Upper lobe of left lung (tissue), 6 donors: Measurements from ENCODE around the gene ACTL10. TPM values are rescaled to one million over a fixed set of nuclear protein-coding genes. Genes with fewer than 3 reads are reported as not detected.
"Not testable (repeated sequence)": the region's sequence is repeated elsewhere in the genome, so short reads cannot be mapped to it uniquely, and the experiment has no call there.

ENCODE experiments used
- ATAC-seq, 2 donors: fragments of 200-7000 bp; cut with Tn5 transposase; one replicate each; pipeline ENCODE4 v1.9.1; 2022; ENCODE audit warnings: mild to moderate bottlenecking in 2 of 2, moderate library complexity in 2 of 2; ENCODE audit not compliant: low FRiP score in 2 of 2
- DNase-seq, 2 donors: peaks; one replicate each; pipeline ENCODE4 v3.0.0-alpha.2; 2019 to 2020
- H3K27ac ChIP-seq, 4 donors: fragments of 200-600 bp; sonication (generic); one replicate each; pipeline ENCODE4 v1.5.1; 2016 to 2019
- H3K27me3 ChIP-seq, 4 donors: fragments of 200-600 bp; sonication (generic); one replicate each; pipeline ENCODE4 v1.5.1; 2017 to 2019
- H3K36me3 ChIP-seq, 4 donors: fragments of 200-600 bp; sonication (generic); one replicate each; pipeline ENCODE4 v1.5.1; 2016 to 2019
- H3K4me1 ChIP-seq, 4 donors: fragments of 200-600 bp; sonication (generic); one replicate each; pipeline ENCODE4 v1.5.1; 2018 to 2019
- H3K4me3 ChIP-seq, 4 donors: fragments of 200-600 bp; sonication (generic); one replicate each; pipeline ENCODE4 v1.5.1; 2017 to 2019; ENCODE audit warnings: mild to moderate bottlenecking in 2 of 4, moderate library complexity in 1 of 4
- H3K9me3 ChIP-seq, 4 donors: fragments of 200-600 bp; sonication (generic); one replicate each; pipeline ENCODE4 v1.5.1; 2018 to 2019
- EP300 ChIP-seq, 4 donors: sonication (generic); formaldehyde crosslinking; IDR thresholded peaks; one replicate each; pipeline ENCODE4 v1.5.1; 2017; ENCODE audit warnings: antibody characterized with exemption in 4 of 4, control low read depth in 2 of 4
- POLR2A ChIP-seq, 4 donors: fragments of 450-650 bp; IDR thresholded peaks; one replicate each; pipeline ENCODE4 v1.5.1; 2016 to 2017; ENCODE audit warnings: antibody characterized with exemption in 4 of 4, mild to moderate bottlenecking in 2 of 4
- POLR2AphosphoS5 ChIP-seq, 2 donors: sonication (generic); formaldehyde crosslinking; IDR thresholded peaks; one replicate each; pipeline ENCODE4 v1.5.1; 2017; ENCODE audit warnings: antibody characterized with exemption in 2 of 2
- WGBS, 2 donors: methylation state at CpG; one replicate each; pipeline ENCODE4 v1.1.5; 2017 to 2018; 5-methylcytosine and 5-hydroxymethylcytosine counted together
- total RNA-seq, 6 donors: library from RNA; depleted of rRNA in 4 of 6; stranded (reverse); fragments of >200 nt in 4 of 6; gene quantifications; one replicate each; pipeline versions ENCODE4 v1.1.0 to v1.2.1, GENCODE V29; 2016 to 2021
- TF ChIP-seq, protein P1 (sequence below), 6 experiments: fragments of 450-650 bp in 4 of 6; fragments of 200-600 bp in 2 of 6; sonication (generic) in 2 of 6; IDR thresholded peaks; one replicate each; pipeline ENCODE4 v1.5.1; 2016 to 2019; ENCODE audit warnings: antibody characterized with exemption in 6 of 6
- donor health status: DM: no; HTN: no; CAD: no; lungs with moderate emphysema.
- donor health status: DM: no; HTN: yes; CAD: no; lungs with severe emphysema.

Gene ACTL10
- total RNA-seq, 6 donors from 2014 or later = 1.7 to 3.8 (median 2.1) TPM; not detected in 1

DNA sequence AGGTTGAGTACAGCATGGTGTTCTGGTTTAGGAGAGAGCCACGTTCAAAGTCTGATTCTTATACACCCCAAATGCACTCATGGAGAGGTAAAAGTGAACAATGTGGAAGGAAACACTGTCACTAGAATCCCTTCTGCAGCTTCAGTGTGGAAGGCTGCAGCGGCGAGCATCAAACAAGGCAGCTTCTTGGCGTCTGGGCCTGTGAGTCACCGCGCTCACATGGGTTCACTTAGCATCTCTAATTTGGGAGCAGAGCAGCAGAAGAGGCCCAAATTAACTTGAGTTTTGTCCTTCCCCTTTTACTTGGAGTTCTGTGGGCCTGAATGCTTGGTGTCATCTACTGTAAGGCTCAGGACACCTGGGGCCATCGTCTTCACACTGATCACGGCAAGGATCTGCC lies 30.4 kb downstream of the ACTL10 start:
- 93 to 94% methylated on average over 8 of the region's 8 CpGs for WGBS, 2 donors
- H3K4me1 ChIP-seq = peaks cover 3 to 15% (median 12%) of the 10 kb centered on the region in 4 donors
- ATAC-seq = peak in 1 of 2 donors; percentile 86

DNA sequence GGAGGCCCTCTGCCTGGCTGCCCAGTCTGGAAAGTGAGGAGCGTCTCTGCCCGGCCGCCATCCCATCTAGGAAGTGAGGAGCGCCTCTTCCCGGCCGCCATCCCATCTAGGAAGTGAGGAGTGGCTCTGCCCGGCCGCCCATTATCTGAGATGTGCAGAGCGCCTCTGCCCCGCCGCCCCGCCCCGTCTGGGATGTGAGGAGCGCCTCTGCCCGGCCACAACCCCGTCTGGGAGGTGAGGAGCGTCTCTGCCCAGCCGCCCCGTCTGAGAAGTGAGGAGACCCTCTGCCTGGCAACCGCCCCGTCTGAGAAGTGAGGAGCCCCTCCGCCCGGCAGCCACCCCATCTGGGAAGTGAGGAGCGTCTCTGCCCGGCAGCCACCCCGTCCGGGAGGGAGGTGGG lies 32.2 kb downstream of the ACTL10 start:
- not testable (repeated sequence) for H3K27ac ChIP-seq, ATAC-seq, H3K36me3 ChIP-seq, H3K4me3 ChIP-seq, H3K27me3 ChIP-seq, H3K9me3 ChIP-seq
- H3K4me1 ChIP-seq = peaks cover 5 to 21% (median 10%) of the 10 kb centered on the region in 4 donors
- 95% methylated on average over 15 of the region's 27 CpGs; no CpG with 5 or more reads in 1 of the 2 donors for WGBS, 2 donors
- DNase-seq = peak in 1 of 2 donors; percentile 69

More for the DNA sequence above, 30.4 kb downstream of the ACTL10 start:
- TF ChIP-seq POLR2A (IDR thresholded peaks at IDR 0.05) (no peak), POLR2AphosphoS5 (IDR thresholded peaks at IDR 0.05) (no peak), EP300 (IDR thresholded peaks at IDR 0.05) (no peak)
- TF ChIP-seq, protein P1, sequence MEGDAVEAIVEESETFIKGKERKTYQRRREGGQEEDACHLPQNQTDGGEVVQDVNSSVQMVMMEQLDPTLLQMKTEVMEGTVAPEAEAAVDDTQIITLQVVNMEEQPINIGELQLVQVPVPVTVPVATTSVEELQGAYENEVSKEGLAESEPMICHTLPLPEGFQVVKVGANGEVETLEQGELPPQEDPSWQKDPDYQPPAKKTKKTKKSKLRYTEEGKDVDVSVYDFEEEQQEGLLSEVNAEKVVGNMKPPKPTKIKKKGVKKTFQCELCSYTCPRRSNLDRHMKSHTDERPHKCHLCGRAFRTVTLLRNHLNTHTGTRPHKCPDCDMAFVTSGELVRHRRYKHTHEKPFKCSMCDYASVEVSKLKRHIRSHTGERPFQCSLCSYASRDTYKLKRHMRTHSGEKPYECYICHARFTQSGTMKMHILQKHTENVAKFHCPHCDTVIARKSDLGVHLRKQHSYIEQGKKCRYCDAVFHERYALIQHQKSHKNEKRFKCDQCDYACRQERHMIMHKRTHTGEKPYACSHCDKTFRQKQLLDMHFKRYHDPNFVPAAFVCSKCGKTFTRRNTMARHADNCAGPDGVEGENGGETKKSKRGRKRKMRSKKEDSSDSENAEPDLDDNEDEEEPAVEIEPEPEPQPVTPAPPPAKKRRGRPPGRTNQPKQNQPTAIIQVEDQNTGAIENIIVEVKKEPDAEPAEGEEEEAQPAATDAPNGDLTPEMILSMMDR (IDR thresholded peaks at IDR 0.05) = no peak
- Histone ChIP-seq H3K9me3 (no peaks in the 10 kb centered on the region), H3K27ac (no peak overlapping the region), H3K4me3 (no peak overlapping the region), H3K36me3 (no peaks in the 10 kb centered on the region), H3K27me3 (no peaks in the 10 kb centered on the region)
- DNase-seq = no peak

DNA sequence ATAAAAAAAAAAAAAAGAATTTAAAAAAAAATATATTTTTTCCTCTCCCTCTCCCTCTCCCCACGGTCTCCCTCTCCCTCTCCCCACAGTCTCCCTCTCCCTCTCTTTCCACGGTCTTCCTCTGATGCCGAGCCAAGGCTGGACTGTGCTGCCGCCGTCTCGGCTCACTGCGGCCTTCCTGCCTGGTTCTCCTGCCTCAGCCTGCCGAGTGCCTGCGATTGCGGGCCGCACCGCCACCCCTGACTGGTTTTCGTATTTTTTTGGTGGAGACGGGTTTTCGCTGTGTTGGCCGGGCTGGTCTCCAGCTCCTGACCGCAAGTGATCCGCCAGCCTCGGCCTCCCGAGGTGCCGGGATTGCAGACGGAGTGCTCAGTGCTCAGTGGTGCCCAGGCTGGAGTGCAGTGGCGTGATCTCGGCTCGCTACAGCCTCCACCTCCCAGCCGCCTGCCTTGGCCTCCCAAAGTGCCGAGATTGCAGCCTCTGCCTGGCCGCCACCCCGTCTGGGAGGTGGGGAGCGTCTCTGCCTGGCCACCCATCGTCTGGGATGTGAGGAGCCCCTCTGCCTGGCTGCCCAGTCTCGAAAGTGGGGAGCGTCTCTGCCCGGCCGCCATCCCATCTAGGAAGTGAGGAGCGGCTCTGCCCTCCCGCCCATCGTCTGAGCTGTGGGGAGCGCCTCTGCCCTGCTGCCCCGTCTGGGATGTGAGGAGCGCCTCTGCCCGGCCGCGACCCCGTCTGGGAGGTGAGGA lies 34.1 kb downstream of the ACTL10 start:
- ATAC-seq, H3K27ac ChIP-seq, H3K27me3 ChIP-seq, H3K4me3 ChIP-seq, H3K9me3 ChIP-seq, H3K36me3 ChIP-seq: not testable (repeated sequence)
- WGBS, 2 donors = 88% methylated on average over 17 to 20 of the region's 45 CpGs
- DNase-seq = peak in 1 of 2 donors; percentile 70
- peaks cover 0 to 12% (median 4%) of the 10 kb centered on the region in 4 donors for H3K4me1 ChIP-seq

DNA sequence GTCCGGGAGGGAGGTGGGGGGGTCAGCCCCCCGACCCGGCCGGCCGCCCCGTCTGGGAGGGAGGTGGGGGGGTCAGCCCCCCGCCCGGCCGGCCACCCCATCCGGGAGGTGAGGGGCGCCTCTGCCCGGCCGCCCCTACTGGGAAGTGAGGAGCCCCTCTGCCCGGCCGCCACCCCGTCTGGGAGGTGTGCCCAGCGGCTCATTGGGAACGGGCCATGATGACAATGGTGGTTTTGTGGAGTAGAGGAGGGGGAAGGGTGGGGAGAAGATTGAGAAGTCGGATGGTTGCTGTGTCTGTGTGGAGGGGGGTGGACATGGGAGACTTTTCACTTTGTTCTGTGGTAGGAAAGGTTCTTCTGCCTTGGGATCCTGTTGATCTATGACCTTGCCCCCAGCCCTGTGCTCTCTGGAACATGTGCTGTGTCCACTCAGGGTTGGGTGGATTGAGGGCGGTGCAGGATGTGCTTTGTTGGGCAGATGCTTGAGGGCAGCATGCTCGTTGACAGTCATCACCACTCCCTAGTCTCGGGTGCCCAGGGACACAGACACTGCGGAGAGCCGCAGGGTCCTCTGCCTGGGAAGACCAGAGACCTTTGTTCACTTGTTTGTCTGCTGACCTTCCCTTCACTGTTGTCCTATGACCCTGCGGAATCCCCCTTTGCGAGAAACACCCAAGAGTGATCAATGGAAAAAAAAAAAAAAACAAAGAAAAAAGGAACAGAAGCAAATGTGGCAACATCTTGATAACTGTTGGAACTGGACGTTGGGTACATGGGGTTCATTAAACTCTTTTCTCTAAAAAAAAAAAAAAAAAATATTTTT lies 35.1 kb downstream of the ACTL10 start:
- 88 to 90% methylated on average over 11 to 20 of the region's 27 CpGs for WGBS, 2 donors
- H3K27ac ChIP-seq = no peak overlapping the region
- H3K4me1 ChIP-seq = peaks cover 0 to 12% (median 4%) of the 10 kb centered on the region in 4 donors
- peaks cover 0 to 11% (median 8%) of the 10 kb centered on the region in 4 donors for H3K36me3 ChIP-seq
- no peaks in the 10 kb centered on the region for H3K9me3 ChIP-seq
- H3K27me3 ChIP-seq = no peaks in the 10 kb centered on the region
- TF ChIP-seq, protein P1 (IDR thresholded peaks at IDR 0.05) = no peak
- no peak for TF ChIP-seq EP300 (IDR thresholded peaks at IDR 0.05)
- TF ChIP-seq POLR2A (IDR thresholded peaks at IDR 0.05) = no peak
- no peak for TF ChIP-seq POLR2AphosphoS5 (IDR thresholded peaks at IDR 0.05)
- no peak overlapping the region for H3K4me3 ChIP-seq
- no peak for DNase-seq
- no peak for ATAC-seq

DNA sequence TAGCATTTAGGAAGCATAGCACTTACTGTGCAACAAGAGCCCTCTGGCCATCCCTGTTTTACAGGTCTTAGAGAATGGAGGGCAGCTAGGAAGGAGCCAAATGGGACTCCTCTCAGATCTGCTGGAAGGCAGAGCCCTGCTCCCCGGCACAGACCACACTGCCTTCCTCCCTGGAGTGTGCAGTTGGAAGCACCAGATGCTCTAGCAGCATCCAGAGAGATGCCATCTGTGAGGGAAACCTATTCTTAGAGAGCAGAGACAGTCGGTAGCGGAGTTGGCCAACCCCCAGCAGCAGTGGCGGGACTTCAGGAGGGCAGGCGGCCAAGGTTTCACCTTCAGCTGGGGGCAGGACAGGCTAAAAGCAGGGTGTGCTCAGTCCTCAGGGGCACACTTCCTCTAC lies 36.1 kb downstream of the ACTL10 start:
- Histone ChIP-seq H3K36me3 (peaks cover 5 to 21% (median 17%) of the 10 kb centered on the region in 4 donors), H3K27me3 (no peaks in the 10 kb centered on the region), H3K27ac (peak overlapping the region in 1 of 4 donors; percentile 17), H3K9me3 (no peaks in the 10 kb centered on the region), H3K4me1 (peaks cover 0 to 12% (median 4%) of the 10 kb centered on the region in 4 donors), H3K4me3 (no peak overlapping the region)
- no peak for ATAC-seq
- WGBS, 2 donors = 50 to 57% methylated on average over 5 of the region's 5 CpGs
- DNase-seq = no peak
- TF ChIP-seq POLR2A (IDR thresholded peaks at IDR 0.05) (no peak), POLR2AphosphoS5 (IDR thresholded peaks at IDR 0.05) (no peak), EP300 (IDR thresholded peaks at IDR 0.05) (no peak)
- TF ChIP-seq, protein P1 (IDR thresholded peaks at IDR 0.05) = no peak
